Esophagus muscularis mucosa (tissue), 3 donors: ENCODE measurements around the gene PRSS50.

Experiments used
- CTCF ChIP-seq, 3 experiments: fragments of 200-600 bp in 2 of 3; fragments of 450-650 bp in 1 of 3; sonication (generic) in 2 of 3; IDR thresholded peaks; one replicate each; pipeline ENCODE4 v1.5.1; 2017 to 2019; ENCODE audit warnings: antibody characterized with exemption in 3 of 3, mild to moderate bottlenecking in 2 of 3, moderate library complexity in 1 of 3
- POLR2A ChIP-seq: fragments of 450-650 bp; IDR thresholded peaks from one replicate; pipeline ENCODE4 v1.6.1; 2017; ENCODE audit warnings: antibody characterized with exemption, moderate library complexity, mild to moderate bottlenecking, low read depth

- no peak for TF ChIP-seq CTCF (IDR thresholded peaks at IDR 0.05)
- TF ChIP-seq POLR2A: no peak
These were observed 44.3 kb downstream of the PRSS50 start for GRCh38 chr3:46673151-46674030.
